H9 (cell line): Measurements from ENCODE around the gene FLVCR2. TPM values are rescaled to one million over a fixed set of nuclear protein-coding genes. Genes with fewer than 3 reads are reported as not detected.

Experiments
- DNase-seq: peaks from one replicate; pipeline ENCODE4 v3.0.0-alpha.2; 2017
- H2AFZ ChIP-seq: one replicate; pipeline ENCODE4 v1.6.1; 2013; ENCODE audit warnings: mild to moderate bottlenecking, low read length, control low read depth, moderate library complexity
- H2AK5ac ChIP-seq: 2 replicates; pipeline ENCODE4 v1.6.1; 2013; ENCODE audit warnings: low read length, control low read depth, mixed read lengths; ENCODE audit not compliant: insufficient read length
- H2BK120ac ChIP-seq: one replicate; pipeline ENCODE4 v1.6.1; 2013; ENCODE audit warnings: low read depth, mild to moderate bottlenecking, low read length, control low read depth, inconsistent platforms; ENCODE audit not compliant: poor library complexity, severe bottlenecking
- H2BK12ac ChIP-seq: 2 replicates; pipeline ENCODE4 v1.6.1; 2013; ENCODE audit warnings: low read length, control low read depth, mixed read lengths, low read depth; ENCODE audit not compliant: insufficient read length
- H2BK15ac ChIP-seq: 2 replicates; pipeline ENCODE4 v1.6.1; 2013; ENCODE audit warnings: low read depth, low read length, control low read depth
- H2BK20ac ChIP-seq: one replicate; pipeline ENCODE4 v1.6.1; 2013; ENCODE audit warnings: low read depth, mild to moderate bottlenecking, low read length, control low read depth, inconsistent platforms; ENCODE audit not compliant: poor library complexity, severe bottlenecking
- H2BK5ac ChIP-seq: 2 replicates; pipeline ENCODE4 v1.6.1; 2013; ENCODE audit warnings: low read length, control low read depth, mixed read lengths; ENCODE audit not compliant: insufficient read length
- H3K14ac ChIP-seq: 2 replicates; pipeline ENCODE4 v1.6.1; 2013; ENCODE audit warnings: low read length, control low read depth; ENCODE audit not compliant: insufficient read depth
- H3K18ac ChIP-seq: 2 replicates; pipeline ENCODE4 v1.6.1; 2013; ENCODE audit warnings: low read depth, mild to moderate bottlenecking, mixed read lengths, low read length, control low read depth; ENCODE audit not compliant: insufficient read length
- H3K23ac ChIP-seq: 2 replicates; pipeline ENCODE4 v1.6.1; 2013; ENCODE audit warnings: low read length, control low read depth, mixed read lengths, low read depth; ENCODE audit not compliant: insufficient read length
- H3K23me2 ChIP-seq: 2 replicates; pipeline ENCODE4 v1.6.1; 2013; ENCODE audit warnings: low read depth, mild to moderate bottlenecking, mixed read lengths, low read length, control low read depth; ENCODE audit not compliant: insufficient read length, poor library complexity, severe bottlenecking
- H3K27ac ChIP-seq: 2 replicates; pipeline ENCODE4 v1.5.1; 2013; ENCODE audit warnings: low read length, control low read depth, mixed read lengths, low read depth; ENCODE audit not compliant: insufficient read length
- H3K27me3 ChIP-seq: 2 replicates; pipeline ENCODE4 v1.6.1; 2013; ENCODE audit warnings: low read length, control low read depth, inconsistent platforms; ENCODE audit not compliant: insufficient read depth
- H3K4ac ChIP-seq: 2 replicates; pipeline ENCODE4 v1.6.1; 2013; ENCODE audit warnings: low read depth, mild to moderate bottlenecking, control low read depth, inconsistent platforms, low read length, moderate library complexity
- H3K4me1 ChIP-seq: 2 replicates; pipeline ENCODE4 v1.6.1; 2013; ENCODE audit warnings: low read length, control low read depth, inconsistent platforms; ENCODE audit not compliant: insufficient read depth
- H3K4me2 ChIP-seq: 2 replicates; pipeline ENCODE4 v1.6.1; 2013; ENCODE audit warnings: low read length, control low read depth, mixed read lengths; ENCODE audit not compliant: insufficient read length, insufficient read depth
- H3K56ac ChIP-seq: 2 replicates; pipeline ENCODE4 v1.6.1; 2013; ENCODE audit warnings: low read depth, mild to moderate bottlenecking, mixed read lengths, low read length, control low read depth; ENCODE audit not compliant: insufficient read length
- H3K79me1 ChIP-seq: 2 replicates; pipeline ENCODE4 v1.6.1; 2013; ENCODE audit warnings: low read depth, mild to moderate bottlenecking, moderate library complexity, low read length, control low read depth, inconsistent platforms; ENCODE audit not compliant: insufficient read depth, poor library complexity, severe bottlenecking
- H3K79me2 ChIP-seq: 2 replicates; pipeline ENCODE4 v1.6.1; 2013; ENCODE audit warnings: low read length, control low read depth, inconsistent platforms; ENCODE audit not compliant: insufficient read depth
- H3K9ac ChIP-seq: 2 replicates; pipeline ENCODE4 v1.6.1; 2013; ENCODE audit warnings: low read length, control low read depth, mixed read lengths; ENCODE audit not compliant: insufficient read length; ENCODE audit errors: extremely low read depth
- H3K9me3 ChIP-seq: one replicate; pipeline ENCODE4 v1.6.1; 2013; ENCODE audit warnings: low read depth, low read length, inconsistent platforms; ENCODE audit not compliant: control insufficient read depth
- H3T11ph ChIP-seq: one replicate; pipeline ENCODE4 v1.6.1; 2013; ENCODE audit warnings: mild to moderate bottlenecking, low read length, control low read depth, inconsistent platforms
- H4K20me1 ChIP-seq: one replicate; pipeline ENCODE4 v1.6.1; 2013; ENCODE audit not compliant: control insufficient read depth, insufficient read length, insufficient read depth
- H4K5ac ChIP-seq: 2 replicates; pipeline ENCODE4 v1.6.1; 2013; ENCODE audit warnings: low read depth, mild to moderate bottlenecking, mixed read lengths, low read length, control low read depth; ENCODE audit not compliant: insufficient read length
- H4K8ac ChIP-seq: replicated peaks from 2 replicates; pipeline ENCODE4 v1.6.1; 2013; ENCODE audit warnings: low read length, control low read depth, mixed read lengths, low read depth; ENCODE audit not compliant: insufficient read length
- H4K91ac ChIP-seq: 2 replicates; pipeline ENCODE4 v1.6.1; 2013; ENCODE audit warnings: low read depth, mild to moderate bottlenecking, moderate library complexity, mixed read lengths, low read length, control low read depth; ENCODE audit not compliant: insufficient read length
- H3K27ac Mint-ChIP-seq, 3 experiments: 2 replicates in 2 of 3; 3 replicates in 1 of 3; pipeline ENCODE4 v1.8.0; 2020 to 2021; ENCODE audit warnings: mixed read lengths in 3 of 3, mild to moderate bottlenecking in 1 of 3, moderate library complexity in 1 of 3
- H3K27me3 Mint-ChIP-seq: 2 replicates; pipeline ENCODE4 v1.8.0; 2021; ENCODE audit warnings: low read depth, mild to moderate bottlenecking, moderate library complexity, mixed read lengths
- H3K36me3 Mint-ChIP-seq, 3 experiments: 2 replicates in 2 of 3; 3 replicates in 1 of 3; pipeline ENCODE4 v1.8.0; 2020 to 2021; ENCODE audit warnings: low read depth in 3 of 3, mixed read lengths in 3 of 3; ENCODE audit not compliant: insufficient read depth in 1 of 3
- H3K4me1 Mint-ChIP-seq, 2 experiments: 2 replicates each; pipeline ENCODE4 v1.8.0; 2020; ENCODE audit warnings: mixed read lengths in 2 of 2
- H3K4me3 Mint-ChIP-seq, 2 experiments: 2 replicates in 1 of 2; 3 replicates in 1 of 2; pipeline ENCODE4 v1.8.0; 2020 to 2021; ENCODE audit warnings: mild to moderate bottlenecking in 2 of 2, mixed read lengths in 2 of 2, moderate library complexity in 1 of 2
- H3K9me3 Mint-ChIP-seq, 2 experiments: 2 replicates in 1 of 2; 3 replicates in 1 of 2; pipeline ENCODE4 v1.8.0; 2020; ENCODE audit warnings: mild to moderate bottlenecking in 2 of 2, mixed read lengths in 2 of 2, moderate library complexity in 1 of 2
- WGBS: extraction: QIAGEN DNeasy Blood & Tissue Kit; methylation state at CpG from one replicate; pipeline ENCODE4 v1.1.7; 2013; ENCODE audit warnings: missing lambda C conversion rate, low lambda C conversion rate, mixed read lengths; ENCODE audit not compliant: insufficient read length; ENCODE audit errors: extremely low coverage; 5-methylcytosine and 5-hydroxymethylcytosine counted together
- total RNA-seq: library from RNA; stranded (reverse); gene quantifications from 2 replicates; pipeline ENCODE4 v1.2.1, GENCODE V29; 2021
- TF ChIP-seq, protein P1 (sequence below): fragments of 200-600 bp; sonication (generic); conservative IDR thresholded peaks from 3 replicates; pipeline ENCODE4 v1.8.0; 2021; ENCODE audit warnings: antibody characterized with exemption, mild to moderate bottlenecking

The FLVCR2 gene
- total RNA-seq, 1 experiment from 2014 or later: 7.1 TPM

DNA sequence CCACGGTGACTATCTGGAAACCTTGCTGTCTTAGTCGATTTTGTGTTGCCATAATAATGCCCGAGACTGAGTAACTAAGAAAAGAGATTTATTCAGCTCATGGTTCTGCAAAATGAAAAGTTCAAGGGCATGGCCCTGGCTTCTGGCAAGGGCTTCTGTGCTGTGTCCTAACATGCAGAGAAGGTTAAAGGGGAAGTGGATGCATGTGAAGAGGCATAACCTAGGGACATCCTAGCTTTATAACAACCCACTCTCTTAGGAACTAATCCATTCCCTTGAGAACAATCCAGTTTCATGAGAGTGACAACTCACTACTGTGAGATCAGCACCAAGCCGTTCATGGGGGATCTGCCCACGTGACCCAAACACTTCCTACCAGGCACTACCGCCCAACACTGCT is 11.5 kb downstream of the FLVCR2 start:
- Histone ChIP-seq H3K23ac (no peak overlapping the region), H4K8ac (no peak overlapping the region), H3K4me2 (no peak overlapping the region), H3K23me2 (no peaks in the 10 kb centered on the region), H3K9me3 (peaks cover 6% of the 10 kb centered on the region), H3K56ac (no peak overlapping the region), H2BK12ac (no peak overlapping the region), H4K5ac (no peak overlapping the region), H3T11ph (no peak overlapping the region), H2BK5ac (no peak overlapping the region), H3K79me2 (no peaks in the 10 kb centered on the region), H2AK5ac (no peak overlapping the region), H2AFZ (no peak overlapping the region), H3K79me1 (no peaks in the 10 kb centered on the region), H4K91ac (no peak overlapping the region), H2BK15ac (no peak overlapping the region), H3K18ac (no peak overlapping the region), H3K14ac (no peak overlapping the region), H3K27me3 (no peaks in the 10 kb centered on the region), H4K20me1 (no peaks in the 10 kb centered on the region), H2BK120ac (no peak overlapping the region), H3K4me1 (no peaks in the 10 kb centered on the region), H3K9ac (no peak overlapping the region), H3K4ac (no peak overlapping the region), H3K27ac (no peak overlapping the region), H2BK20ac (no peak overlapping the region)
- Mint-ChIP-seq H3K4me1 (peaks cover 9 to 12% of the 10 kb centered on the region in 2 experiments; a peak in 3 of 4 replicates), H3K36me3 (peaks cover 6 to 10% (median 7%) of the 10 kb centered on the region in 3 experiments), H3K27ac (no peak overlapping the region), H3K9me3 (peaks cover 16 to 23% of the 10 kb centered on the region in 2 experiments; a peak in 4 of 5 replicates), H3K27me3 (no peaks in the 10 kb centered on the region; the same call in 1 of the 2 replicates), H3K4me3 (no peak overlapping the region)
- WGBS: no CpG with 5 or more reads among the region's 6 CpGs
- DNase-seq: no peak
- TF ChIP-seq, protein P1, sequence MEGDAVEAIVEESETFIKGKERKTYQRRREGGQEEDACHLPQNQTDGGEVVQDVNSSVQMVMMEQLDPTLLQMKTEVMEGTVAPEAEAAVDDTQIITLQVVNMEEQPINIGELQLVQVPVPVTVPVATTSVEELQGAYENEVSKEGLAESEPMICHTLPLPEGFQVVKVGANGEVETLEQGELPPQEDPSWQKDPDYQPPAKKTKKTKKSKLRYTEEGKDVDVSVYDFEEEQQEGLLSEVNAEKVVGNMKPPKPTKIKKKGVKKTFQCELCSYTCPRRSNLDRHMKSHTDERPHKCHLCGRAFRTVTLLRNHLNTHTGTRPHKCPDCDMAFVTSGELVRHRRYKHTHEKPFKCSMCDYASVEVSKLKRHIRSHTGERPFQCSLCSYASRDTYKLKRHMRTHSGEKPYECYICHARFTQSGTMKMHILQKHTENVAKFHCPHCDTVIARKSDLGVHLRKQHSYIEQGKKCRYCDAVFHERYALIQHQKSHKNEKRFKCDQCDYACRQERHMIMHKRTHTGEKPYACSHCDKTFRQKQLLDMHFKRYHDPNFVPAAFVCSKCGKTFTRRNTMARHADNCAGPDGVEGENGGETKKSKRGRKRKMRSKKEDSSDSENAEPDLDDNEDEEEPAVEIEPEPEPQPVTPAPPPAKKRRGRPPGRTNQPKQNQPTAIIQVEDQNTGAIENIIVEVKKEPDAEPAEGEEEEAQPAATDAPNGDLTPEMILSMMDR: no peak
